HL-60 (cell line): ENCODE results near the gene SORCS2.

Experiments
- CTCF ChIP-seq: IDR thresholded peaks from one replicate; pipeline ENCODE4 v1.5.1; 2011; ENCODE audit warnings: low read length, control low read depth, inconsistent platforms; ENCODE audit not compliant: insufficient read depth
- GABPA ChIP-seq: IDR thresholded peaks from 2 replicates; pipeline ENCODE4 v1.6.1; 2012; ENCODE audit warnings: low read depth
- POLR2AphosphoS5 ChIP-seq: IDR thresholded peaks from 2 replicates; pipeline ENCODE4 v1.6.1; 2012; ENCODE audit warnings: low read depth
- REST ChIP-seq: IDR thresholded peaks from 2 replicates; pipeline ENCODE4 v1.6.1; 2012; ENCODE audit warnings: low read depth; ENCODE audit not compliant: insufficient replicate concordance
- SPI1 ChIP-seq: IDR thresholded peaks from 2 replicates; pipeline ENCODE4 v1.6.1; 2012; ENCODE audit warnings: low read depth, mild to moderate bottlenecking, borderline replicate concordance

GRCh38 chr4:7429069-7429416 lies 236.7 kb downstream of the SORCS2 start:
- TF ChIP-seq CTCF (no peak), REST (no peak), POLR2AphosphoS5 (no peak), GABPA (no peak), SPI1 (no peak)
